Stimulated activated CD8-positive, alpha-beta memory T cell treated with anti-CD3 and anti-CD28 coated beads, Interleukin-2, amount 100 ng/mL, for 48 hours (primary cell): Measurements from ENCODE around the gene CDK16.

ENCODE experiments used
- DNase-seq, 2 donors: peaks; one replicate each; pipeline ENCODE4 v3.0.0-alpha.2; 2020; ENCODE audit warnings: low read depth in 2 of 2

Gene CDK16

GRCh38 chrX:47185241-47185640 lies 33.2 kb upstream of the CDK16 start:
- no peak for DNase-seq

- no peak for DNase-seq
Measured at GRCh38 chrX:47186096-47186740, 32.3 kb upstream of the CDK16 start.

GRCh38 chrX:47187106-47187677 lies 31.3 kb upstream of the CDK16 start:
- no peak for DNase-seq

GRCh38 chrX:47189906-47190305 lies 28.6 kb upstream of the CDK16 start:
- DNase-seq = no peak

- DNase-seq = peak; percentile 70 to 71
Measured at GRCh38 chrX:47190445-47191269, 27.8 kb upstream of the CDK16 start.

- DNase-seq = peak in 1 of 2 donors; percentile 23
Measured at GRCh38 chrX:47191331-47191730, 27.1 kb upstream of the CDK16 start.

GRCh38 chrX:47191806-47192401 lies 26.6 kb upstream of the CDK16 start:
- no peak for DNase-seq

- DNase-seq = peak; percentile 78 to 92
Measured at GRCh38 chrX:47193475-47194193, 24.8 kb upstream of the CDK16 start, which contains the start of gene UBA1. UBA1 (plus strand) TSS chrX:47193829; CDS start chrX:47198803, 4,974 bp downstream.

GRCh38 chrX:47194194-47194787 lies 24.2 kb upstream of the CDK16 start:
- no peak for DNase-seq

GRCh38 chrX:47196098-47196497 lies 22.4 kb upstream of the CDK16 start:
- DNase-seq = no peak

- no peak for DNase-seq
Measured at GRCh38 chrX:47197526-47197925, 21.0 kb upstream of the CDK16 start.

- no peak for DNase-seq
Measured at GRCh38 chrX:47198026-47198686, 20.3 kb upstream of the CDK16 start.

- no peak for DNase-seq
Measured at GRCh38 chrX:47198687-47199080, 19.8 kb upstream of the CDK16 start.

GRCh38 chrX:47199286-47199685 lies 19.2 kb upstream of the CDK16 start:
- no peak for DNase-seq

GRCh38 chrX:47200385-47201150 lies 17.9 kb upstream of the CDK16 start:
- DNase-seq = no peak

GRCh38 chrX:47201345-47201944 lies 17.0 kb upstream of the CDK16 start:
- no peak for DNase-seq

GRCh38 chrX:47202316-47202715 lies 16.2 kb upstream of the CDK16 start:
- DNase-seq = no peak

GRCh38 chrX:47202877-47203276 lies 15.6 kb upstream of the CDK16 start:
- no peak for DNase-seq

- DNase-seq = no peak
Measured at GRCh38 chrX:47204970-47205369, 13.5 kb upstream of the CDK16 start.

GRCh38 chrX:47206316-47206715 lies 12.2 kb upstream of the CDK16 start:
- DNase-seq = no peak
